ENCODE results near the gene SOX13.
A peak's percentile ranks its signal among the peaks of the same experiment; 100 is the strongest.
"Not testable (repeated sequence)": the region's sequence is repeated elsewhere in the genome, so short reads cannot be mapped to it uniquely, and the experiment has no call there.

The SOX13 gene

GRCh38 chr1:204072931-204073836, at the start of gene SOX13:
SOX13 (plus strand) TSS chr1:204073115; CDS start chr1:204112916, 39,801 bp downstream.
- peak; percentile 86 for DNase-seq

GRCh38 chr1:204025917-204026707, 46.8 kb upstream of the SOX13 start:
- DNase-seq = no peak

GRCh38 chr1:204027446-204027845, 45.5 kb upstream of the SOX13 start:
- DNase-seq = no peak

GRCh38 chr1:204029016-204029415, 43.9 kb upstream of the SOX13 start:
- no peak for DNase-seq

GRCh38 chr1:204031098-204031710, 41.7 kb upstream of the SOX13 start:
- DNase-seq = no peak

GRCh38 chr1:204032642-204033235, 40.2 kb upstream of the SOX13 start:
- no peak for DNase-seq

GRCh38 chr1:204033306-204033705, 39.6 kb upstream of the SOX13 start:
- no peak for DNase-seq

- DNase-seq = no peak
Measured at GRCh38 chr1:204036882-204037655, 35.8 kb upstream of the SOX13 start.

- no peak for DNase-seq
Measured at GRCh38 chr1:204041232-204041767, 31.6 kb upstream of the SOX13 start.

GRCh38 chr1:204041803-204042505, 31.0 kb upstream of the SOX13 start:
- DNase-seq = no peak

GRCh38 chr1:204042516-204042915, 30.4 kb upstream of the SOX13 start:
- no peak for DNase-seq

- no peak for DNase-seq
Measured at GRCh38 chr1:204043680-204044079, 29.2 kb upstream of the SOX13 start.

- no peak for DNase-seq
Measured at GRCh38 chr1:204044448-204044847, 28.5 kb upstream of the SOX13 start.

GRCh38 chr1:204045430-204045829, 27.5 kb upstream of the SOX13 start:
- DNase-seq = no peak

GRCh38 chr1:204046346-204046745, 26.6 kb upstream of the SOX13 start:
- DNase-seq = no peak

- not testable (repeated sequence) for DNase-seq
Measured at GRCh38 chr1:204048796-204049195, 24.1 kb upstream of the SOX13 start.

- no peak for DNase-seq
Measured at GRCh38 chr1:204051258-204051657, 21.7 kb upstream of the SOX13 start.

GRCh38 chr1:204051718-204052117, 21.2 kb upstream of the SOX13 start:
- no peak for DNase-seq

- DNase-seq = no peak
Measured at GRCh38 chr1:204053893-204054292, 19.0 kb upstream of the SOX13 start.

- DNase-seq = no peak
Measured at GRCh38 chr1:204059970-204060369, 12.9 kb upstream of the SOX13 start.

- no peak for DNase-seq
Measured at GRCh38 chr1:204062106-204062505, 10.8 kb upstream of the SOX13 start.

All from OCI-M1 (cell line).